ENCODE measurements around the gene SCCPDH. TPM values are rescaled to one million over a fixed set of nuclear protein-coding genes. Genes with fewer than 3 reads are reported as not detected.

SCCPDH gene
- total and polyA plus RNA-seq, 4 donors = 52.1 to 84.3 (median 78.5) TPM

GRCh38 chr1:246678816-246679793 lies 45.1 kb upstream of the SCCPDH start:
- TF ChIP-seq ATF3 (IDR thresholded peaks at IDR 0.05) (no peak), MAX (IDR thresholded peaks at IDR 0.05) (no peak), RAD21 (IDR thresholded peaks at IDR 0.05) (no peak), CTCF (IDR thresholded peaks at IDR 0.05; ENCODE audit: low read depth, low read length, missing input control) (no peak), HNF4G (IDR thresholded peaks at IDR 0.05) (no peak), JUND (IDR thresholded peaks at IDR 0.05) (no peak), RXRA (IDR thresholded peaks at IDR 0.05) (no peak), HNF4A (conservative IDR thresholded peaks at IDR 0.05) (no peak), SP1 (IDR thresholded peaks at IDR 0.05) (no peak), TAF1 (conservative IDR thresholded peaks at IDR 0.05) (no peak), GABPA (IDR thresholded peaks at IDR 0.05 in 1 of 2, conservative IDR thresholded peaks at IDR 0.05 in 1 of 2) (no peak), NR2F2 (IDR thresholded peaks at IDR 0.05) (no peak), FOXA2 (IDR thresholded peaks at IDR 0.05) (no peak), FOXA1 (IDR thresholded peaks at IDR 0.05) (no peak), EGR1 (IDR thresholded peaks at IDR 0.05; ENCODE audit: low read depth in 2 of 2) (no peak), REST (IDR thresholded peaks at IDR 0.05) (no peak), ZBTB33 (IDR thresholded peaks at IDR 0.05) (no peak), YY1 (IDR thresholded peaks at IDR 0.05) (no peak)
- no peaks in the 10 kb centered on the region for H3K4me1 ChIP-seq (ENCODE audit: control insufficient read depth in 4 of 4, insufficient read depth in 4 of 4, low read length in 3 of 4)
- no peaks in the 10 kb centered on the region for H3K27me3 ChIP-seq (ENCODE audit: control insufficient read depth in 4 of 4, insufficient read depth in 4 of 4, low read length in 3 of 4)
- H3K27ac ChIP-seq (ENCODE audit: low read depth in 1 of 2, low read length in 2 of 2) = no peak overlapping the region
- no peak overlapping the region for H3K9ac ChIP-seq (ENCODE audit: low read depth in 1 of 2, low read length in 2 of 2)
- H3K4me3 ChIP-seq (ENCODE audit: low read depth in 1 of 3, low read length in 3 of 3) = no peak overlapping the region
- no peak for DNase-seq (ENCODE audit: low spot score)
- 90% methylated on average over 18 of the region's 18 CpGs for WGBS
- no peaks in the 10 kb centered on the region for H3K9me3 ChIP-seq (ENCODE audit: control insufficient read depth in 4 of 4, low read length in 3 of 4)
- H3K36me3 ChIP-seq (ENCODE audit: control insufficient read depth in 4 of 4, insufficient read depth in 3 of 4, low read depth in 1 of 4, low read length in 3 of 4) = no peaks in the 10 kb centered on the region

Data from liver (tissue), 9 donors.